ENCODE data around the gene TAF12. TPM values are rescaled to one million over a fixed set of nuclear protein-coding genes. Genes with fewer than 3 reads are reported as not detected.

The TAF12 gene
- total and polyA plus RNA-seq, 4 donors: 9.5 to 14.5 (median 11.9) TPM

- TF ChIP-seq ZBTB33 (IDR thresholded peaks at IDR 0.05): no peak
- TF ChIP-seq SP1 (IDR thresholded peaks at IDR 0.05): no peak
- TF ChIP-seq FOXA2 (IDR thresholded peaks at IDR 0.05): no peak
- no peak for TF ChIP-seq CTCF (IDR thresholded peaks at IDR 0.05; ENCODE audit: low read depth, low read length, missing input control)
These were observed 1.6 kb upstream of the TAF12 start (continued) for GRCh38 chr1:28644494-28644893.

DNA sequence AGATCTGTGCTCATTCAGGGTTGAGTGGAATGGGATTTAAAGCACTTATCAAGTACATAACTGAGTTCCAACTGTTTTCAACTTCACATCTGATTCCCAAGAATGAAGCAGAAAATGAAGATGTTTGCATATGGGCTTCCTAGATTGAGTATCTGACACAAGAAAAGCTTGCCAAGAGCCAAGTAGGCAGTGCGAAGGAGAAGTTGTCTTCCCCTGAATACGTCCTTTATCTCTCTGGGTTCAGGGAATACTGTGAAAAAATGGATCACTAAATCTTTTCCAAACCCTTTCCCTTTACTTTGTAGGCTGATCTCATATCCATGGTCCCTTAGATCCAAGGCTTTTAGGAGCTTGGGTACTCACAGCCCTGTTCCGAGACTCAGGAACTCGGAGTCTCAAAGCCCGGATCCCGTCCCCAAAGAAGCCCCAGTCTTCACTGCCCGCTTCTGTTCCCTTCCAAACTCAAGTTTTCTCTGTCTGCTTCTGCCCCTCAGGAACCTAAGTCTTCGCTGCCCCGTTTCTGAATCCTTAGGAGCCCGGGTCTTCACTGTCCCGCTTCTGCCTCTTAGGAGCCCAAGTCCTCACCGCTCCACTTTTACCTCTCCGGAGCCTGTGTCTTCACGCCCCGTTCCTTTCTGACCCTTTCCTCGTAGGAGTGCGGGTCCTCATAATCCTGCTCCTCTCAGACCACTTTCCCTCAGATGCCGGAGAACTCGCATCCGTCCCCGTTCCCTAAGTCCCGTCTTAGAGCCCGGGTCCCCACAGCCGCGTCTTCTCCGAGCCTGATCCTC lies 616 bp downstream of the TAF12 start:
- H3K9ac ChIP-seq (ENCODE audit: low read depth in 1 of 2, low read length in 2 of 2): peak overlapping the region; percentile 96
- no peaks in the 10 kb centered on the region for H3K27me3 ChIP-seq (ENCODE audit: control insufficient read depth in 4 of 4, insufficient read depth in 4 of 4, low read length in 3 of 4)
- peak overlapping the region; percentile 74 to 100 (median 97) for H3K4me3 ChIP-seq (ENCODE audit: low read depth in 1 of 3, low read length in 3 of 3)
- H3K36me3 ChIP-seq (ENCODE audit: control insufficient read depth in 4 of 4, insufficient read depth in 3 of 4, low read depth in 1 of 4, low read length in 3 of 4): no peaks in the 10 kb centered on the region
- under 1% methylated on average over 26 of the region's 26 CpGs for WGBS
- no peak for TF ChIP-seq ZBTB33 (IDR thresholded peaks at IDR 0.05)
- H3K4me1 ChIP-seq (ENCODE audit: control insufficient read depth in 4 of 4, insufficient read depth in 4 of 4, low read length in 3 of 4): peaks cover 6 to 23% (median 15%) of the 10 kb centered on the region in 4 donors
- H3K27ac ChIP-seq (ENCODE audit: low read depth in 1 of 2, low read length in 2 of 2): peak overlapping the region; percentile 93 to 94
- DNase-seq (ENCODE audit: low spot score): no peak
- H3K9me3 ChIP-seq (ENCODE audit: control insufficient read depth in 4 of 4, low read length in 3 of 4): no peaks in the 10 kb centered on the region

DNA sequence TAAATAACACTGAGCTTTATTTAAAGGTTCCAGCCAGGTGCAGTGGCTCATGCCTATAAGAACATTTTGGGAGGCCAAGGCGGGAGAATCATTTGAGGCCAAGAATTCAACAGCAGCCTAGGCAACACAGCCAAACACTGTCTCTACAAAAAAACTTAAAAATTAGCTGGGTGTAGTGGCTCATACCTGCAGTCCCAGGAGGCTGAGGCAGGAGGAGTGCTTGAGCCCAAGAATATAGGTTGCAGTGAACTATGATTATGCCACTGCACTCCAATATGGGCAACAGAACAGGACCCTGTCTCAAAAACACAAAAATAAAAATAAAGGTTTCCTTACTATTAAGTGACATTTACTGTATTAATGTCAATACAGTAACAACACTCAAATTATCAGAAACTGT lies 2.1 kb downstream of the TAF12 start:
- no peaks in the 10 kb centered on the region for H3K9me3 ChIP-seq (ENCODE audit: control insufficient read depth in 4 of 4, low read length in 3 of 4)
- H3K9ac ChIP-seq (ENCODE audit: low read depth in 1 of 2, low read length in 2 of 2): no peak overlapping the region
- DNase-seq (ENCODE audit: low spot score): no peak
- H3K4me3 ChIP-seq (ENCODE audit: low read depth in 1 of 3, low read length in 3 of 3): no peak overlapping the region
- WGBS: 98% methylated on average over 1 of the region's 1 CpG
- no peak for TF ChIP-seq RXRA (IDR thresholded peaks at IDR 0.05)
- TF ChIP-seq RAD21 (IDR thresholded peaks at IDR 0.05): peak in 1 of 2 donors; percentile 16
- peak; percentile 15 for TF ChIP-seq CTCF (IDR thresholded peaks at IDR 0.05; ENCODE audit: low read depth, low read length, missing input control)
- H3K27ac ChIP-seq (ENCODE audit: low read depth in 1 of 2, low read length in 2 of 2): no peak overlapping the region
- no peaks in the 10 kb centered on the region for H3K27me3 ChIP-seq (ENCODE audit: control insufficient read depth in 4 of 4, insufficient read depth in 4 of 4, low read length in 3 of 4)
- peaks cover 6 to 21% (median 13%) of the 10 kb centered on the region in 4 donors for H3K4me1 ChIP-seq (ENCODE audit: control insufficient read depth in 4 of 4, insufficient read depth in 4 of 4, low read length in 3 of 4)
- peaks cover 0 to 3% (median under 1%) of the 10 kb centered on the region in 4 donors for H3K36me3 ChIP-seq (ENCODE audit: control insufficient read depth in 4 of 4, insufficient read depth in 3 of 4, low read depth in 1 of 4, low read length in 3 of 4)

Data from liver (tissue), 9 donors.